HEK293 (cell line): Measurements from ENCODE around the gene DAZAP1.
A peak's percentile ranks its signal among the peaks of the same experiment; 100 is the strongest.

ENCODE experiments used
- CTCF ChIA-PET: fragments of 350-600 bp; formaldehyde crosslinking; extraction: SDS; loops from one replicate; lab custom pipeline; 2021; ENCODE audit warnings: antibody characterized with exemption; lab: Yijun Ruan, JAX
- POLR2A ChIA-PET: fragments of 300-600 bp; formaldehyde crosslinking; extraction: SDS; loops from one replicate; lab custom pipeline; 2020; ENCODE audit warnings: antibody characterized with exemption, inconsistent platforms; lab: Yijun Ruan, JAX
- H3K27ac ChIP-seq: fragments of 200-500 bp; sonication (Bioruptor generic); 2 replicates; pipeline ENCODE4 v1.5.1; 2014; ENCODE audit warnings: low read depth, low read length, control low read depth, inconsistent platforms; ENCODE audit errors: extremely low read depth
- H3K36me3 ChIP-seq, 2 experiments: fragments of 200-500 bp in 1 of 2; sonication (Bioruptor generic) in 1 of 2; 1 replicate in 1 of 2; 2 replicates in 1 of 2; pipeline ENCODE4 v1.5.1; 2014 to 2017; ENCODE audit warnings: inconsistent platforms in 2 of 2, low read length in 2 of 2; ENCODE audit not compliant: control insufficient read depth in 2 of 2, insufficient read depth in 1 of 2
- H3K4me1 ChIP-seq: fragments of 200-500 bp; sonication (Bioruptor generic); 2 replicates; pipeline ENCODE4 v1.5.1; 2014; ENCODE audit warnings: mild to moderate bottlenecking, low read length, inconsistent platforms; ENCODE audit not compliant: control insufficient read depth, insufficient read depth
- H3K4me3 ChIP-seq: 2 replicates; pipeline ENCODE4 v1.5.1; 2011; ENCODE audit warnings: low read depth, mild to moderate bottlenecking, control low read depth, low read length, moderate library complexity
- H3K9me3 ChIP-seq: fragments of 200-500 bp; sonication (Bioruptor generic); 2 replicates; pipeline ENCODE4 v1.5.1; 2014; ENCODE audit warnings: low read depth, low read length, inconsistent platforms; ENCODE audit not compliant: control insufficient read depth, insufficient read depth
- CTCF ChIP-seq: fragments of 450-650 bp; formaldehyde crosslinking; IDR thresholded peaks from 2 replicates; pipeline ENCODE4 v1.5.1; 2016; ENCODE audit warnings: missing biosample characterization, missing genetic modification characterization
- KLF1 ChIP-seq: fragments of 450-650 bp; formaldehyde crosslinking; IDR thresholded peaks from 2 replicates; pipeline ENCODE4 v1.5.1; 2016; ENCODE audit warnings: missing biosample characterization, missing genetic modification characterization
- KLF17 ChIP-seq: fragments of 450-650 bp; formaldehyde crosslinking; IDR thresholded peaks from 2 replicates; pipeline ENCODE4 v1.5.1; 2016; ENCODE audit warnings: missing biosample characterization, missing genetic modification characterization
- KLF9 ChIP-seq: fragments of 450-650 bp; formaldehyde crosslinking; IDR thresholded peaks from 2 replicates; pipeline ENCODE4 v1.5.1; 2016; ENCODE audit warnings: missing biosample characterization, missing genetic modification characterization, low read depth
- PBX3 ChIP-seq: sonication (generic); formaldehyde crosslinking; IDR thresholded peaks from 2 replicates; pipeline ENCODE4 v1.8.1; 2022; ENCODE audit warnings: mild to moderate bottlenecking, moderate library complexity, missing genetic modification reagents
- ZBTB10 ChIP-seq: fragments of 450-650 bp; formaldehyde crosslinking; IDR thresholded peaks from 2 replicates; pipeline ENCODE4 v1.5.1; 2016; ENCODE audit warnings: missing biosample characterization, missing genetic modification characterization
- ZBTB20 ChIP-seq: fragments of 450-650 bp; formaldehyde crosslinking; IDR thresholded peaks from 2 replicates; pipeline ENCODE4 v1.5.1; 2016; ENCODE audit warnings: missing biosample characterization, missing genetic modification characterization
- ZBTB26 ChIP-seq: fragments of 450-650 bp; formaldehyde crosslinking; optimal IDR thresholded peaks from 2 replicates; pipeline ENCODE3; 2016; ENCODE audit warnings: missing biosample characterization, mild to moderate bottlenecking, missing genetic modification characterization
- ZBTB8A ChIP-seq: fragments of 450-650 bp; formaldehyde crosslinking; IDR thresholded peaks from 2 replicates; pipeline ENCODE4 v1.5.1; 2016; ENCODE audit warnings: missing biosample characterization, missing genetic modification characterization
- ZNF146 ChIP-seq: fragments of 450-650 bp; formaldehyde crosslinking; IDR thresholded peaks from 2 replicates; pipeline ENCODE4 v1.5.1; 2016; ENCODE audit warnings: missing biosample characterization, missing genetic modification characterization
- ZNF174 ChIP-seq: fragments of 450-650 bp; formaldehyde crosslinking; IDR thresholded peaks from 2 replicates; pipeline ENCODE4 v1.5.0; 2017; ENCODE audit warnings: missing biosample characterization, mild to moderate bottlenecking, missing genetic modification characterization
- ZNF19 ChIP-seq: fragments of 450-650 bp; formaldehyde crosslinking; IDR thresholded peaks from 2 replicates; pipeline ENCODE4; 2016; ENCODE audit warnings: missing biosample characterization, missing genetic modification characterization, low read depth
- ZNF302 ChIP-seq: fragments of 450-650 bp; formaldehyde crosslinking; IDR thresholded peaks from 2 replicates; pipeline ENCODE4 v1.5.1; 2016; ENCODE audit warnings: missing biosample characterization, missing genetic modification characterization, low read depth
- ZNF426 ChIP-seq: fragments of 450-650 bp; formaldehyde crosslinking; IDR thresholded peaks from 2 replicates; pipeline ENCODE4 v1.5.1; 2017; ENCODE audit warnings: missing biosample characterization, missing genetic modification characterization, mild to moderate bottlenecking, inconsistent platforms, moderate library complexity
- ZNF48 ChIP-seq: fragments of 450-650 bp; formaldehyde crosslinking; IDR thresholded peaks from 2 replicates; pipeline ENCODE4 v1.5.1; 2016; ENCODE audit warnings: missing biosample characterization, missing genetic modification characterization
- ZNF544 ChIP-seq: fragments of 450-650 bp; formaldehyde crosslinking; IDR thresholded peaks from 2 replicates; pipeline ENCODE4 v1.5.0; 2017; ENCODE audit warnings: missing biosample characterization, missing genetic modification characterization
- ZNF558 ChIP-seq: fragments of 450-650 bp; formaldehyde crosslinking; IDR thresholded peaks from 2 replicates; pipeline ENCODE4 v1.5.1; 2016; ENCODE audit warnings: missing biosample characterization, missing genetic modification characterization
- ZNF654 ChIP-seq: fragments of 450-650 bp; formaldehyde crosslinking; IDR thresholded peaks from 2 replicates; pipeline ENCODE4 v1.5.1; 2016; ENCODE audit warnings: low read depth, missing biosample characterization, missing genetic modification characterization
- ZNF664 ChIP-seq: fragments of 450-650 bp; formaldehyde crosslinking; IDR thresholded peaks from 2 replicates; pipeline ENCODE4 v1.5.1; 2016; ENCODE audit warnings: missing biosample characterization, missing genetic modification characterization
- ZNF777 ChIP-seq: fragments of 450-650 bp; formaldehyde crosslinking; IDR thresholded peaks from 2 replicates; pipeline ENCODE4 v1.5.1; 2017; ENCODE audit warnings: missing biosample characterization, missing genetic modification characterization, borderline replicate concordance

DAZAP1 gene

GRCh38 chr19:1408300-1409203, 1.2 kb downstream of the DAZAP1 start (continued):
- peak; percentile 90 for TF ChIP-seq ZBTB10 (tag by site-specific recombination)
- TF ChIP-seq ZNF146 (tag by site-specific recombination) = no peak
- TF ChIP-seq ZNF654 (tag by site-specific recombination) = no peak
- no peak for TF ChIP-seq ZNF174 (tag by site-specific recombination)
- TF ChIP-seq ZNF302 = no peak
- no peak for TF ChIP-seq ZNF558 (tag by site-specific recombination)
- no peak for TF ChIP-seq ZNF664 (tag by site-specific recombination)
- TF ChIP-seq ZNF19 (tag by site-specific recombination) = no peak
- TF ChIP-seq KLF17 (tag by site-specific recombination) = 0 out of 2 replicates have a peak, but pooled peaks have one; percentile 9
- TF ChIP-seq CTCF (tag by site-specific recombination) = no peak
- TF ChIP-seq KLF9 = no peak
- 0 out of 2 replicates have a peak, but pooled peaks have one; percentile 30 for TF ChIP-seq ZBTB8A

- CTCF ChIA-PET = interaction anchor here (0.6 to 1.0 kb wide), 2 partner anchors 25 to 28 kb away, joined by 3 to 5 read pairs; no protein-coding TSS in a partner anchor
- Histone ChIP-seq H3K36me3 (peaks cover 7 to 51% of the 10 kb centered on the region in 2 experiments; a peak in 2 of 3 replicates), H3K4me1 (peaks cover 9% of the 10 kb centered on the region)
- TF ChIP-seq ZBTB26 (tag by site-specific recombination) = no peak
- TF ChIP-seq ZNF426 (tag by site-specific recombination) = no peak
- no peak for TF ChIP-seq ZBTB20 (tag by site-specific recombination)
- no peak for TF ChIP-seq KLF1 (tag by site-specific recombination)
- TF ChIP-seq ZNF544 = no peak
- TF ChIP-seq ZBTB10 (tag by site-specific recombination) = no peak
- TF ChIP-seq ZNF48 (tag by site-specific recombination) = no peak
- no peak for TF ChIP-seq ZNF777
- peak; percentile 64; the same call in 1 of the 2 replicates for TF ChIP-seq CTCF (tag by site-specific recombination)
- TF ChIP-seq PBX3 (CRISPR knock-in tag) = no peak
These were observed 2.0 kb downstream of the DAZAP1 start for GRCh38 chr19:1409204-1410005.

More at GRCh38 chr19:1409204-1410005, 2.0 kb downstream of the DAZAP1 start:
- POLR2A ChIA-PET = interaction anchor here (0.6 to 1.4 kb wide), 7 partner anchors 10 to 424 kb away, joined by 3 to 5 read pairs (median 3); partner anchors contain the start of gene CIRBP
- Histone ChIP-seq H3K27ac (peak overlapping the region; percentile 98), H3K9me3 (no peaks in the 10 kb centered on the region), H3K4me3 (peak overlapping the region; percentile 85)
